GM19467 (cell line): Measurements from ENCODE around the gene FUT9.
"Not testable (repeated sequence)": the region's sequence is repeated elsewhere in the genome, so short reads cannot be mapped to it uniquely, and the experiment has no call there.

Source experiments
- ATAC-seq: cut with Tn5 transposase; IDR thresholded peaks from one replicate; pipeline ENCODE4 v1.9.1; 2021; ENCODE audit warnings: mild to moderate bottlenecking, moderate library complexity; ENCODE audit not compliant: unreplicated experiment

The FUT9 gene

GRCh38 chr6:96260787-96261430 lies 245.1 kb downstream of the FUT9 start:
- ATAC-seq = not testable (repeated sequence)
